ENCODE measurements around the gene SHISA9. TPM values are rescaled to one million over a fixed set of nuclear protein-coding genes. Genes with fewer than 3 reads are reported as not detected.

The SHISA9 gene
- total and polyA plus RNA-seq, 8 donors = 0.15 to 1.3 (median 0.38) TPM; not detected in 4

GRCh38 chr16:13205352-13205751, 304.0 kb downstream of the SHISA9 start:
- Histone ChIP-seq H3K9me3 (no peaks in the 10 kb centered on the region), H3K27me3 (no peaks in the 10 kb centered on the region), H3K27ac (no peak overlapping the region), H3K4me3 (no peak overlapping the region), H3K4me1 (no peaks in the 10 kb centered on the region), H3K36me3 (no peaks in the 10 kb centered on the region)
- TF ChIP-seq POLR2AphosphoS5 (IDR thresholded peaks at IDR 0.05) = no peak
- intact Hi-C loops (cut with DNase I; ENCODE audit: low total_unique reads) = no loop called here
- no peak for DNase-seq

GRCh38 chr16:13206606-13207005, 305.2 kb downstream of the SHISA9 start:
- WGBS, 5 donors = 69 to 79% (median 77%) methylated on average over 4 of the region's 4 CpGs
- Histone ChIP-seq H3K4me1 (no peaks in the 10 kb centered on the region), H3K27me3 (no peaks in the 10 kb centered on the region), H3K36me3 (no peaks in the 10 kb centered on the region), H3K4me3 (no peak overlapping the region), H3K9me3 (no peaks in the 10 kb centered on the region), H3K27ac (no peak overlapping the region)
- intact Hi-C loops (cut with DNase I; ENCODE audit: low total_unique reads) = no loop called here
- no peak for DNase-seq
- TF ChIP-seq POLR2A (IDR thresholded peaks at IDR 0.05) (no peak), CTCF (IDR thresholded peaks at IDR 0.05) (no peak), POLR2AphosphoS5 (IDR thresholded peaks at IDR 0.05) (no peak), EP300 (IDR thresholded peaks at IDR 0.05) (no peak)

- no peak overlapping the region for H3K4me3 ChIP-seq
- 80 to 91% (median 86%) methylated on average over 5 of the region's 5 CpGs for WGBS, 5 donors
- intact Hi-C loops (cut with DNase I; ENCODE audit: low total_unique reads) = no loop called here
- no peaks in the 10 kb centered on the region for H3K27me3 ChIP-seq
- H3K4me1 ChIP-seq = no peaks in the 10 kb centered on the region
- no peak overlapping the region for H3K27ac ChIP-seq
- H3K36me3 ChIP-seq = no peaks in the 10 kb centered on the region
- TF ChIP-seq POLR2AphosphoS5 (IDR thresholded peaks at IDR 0.05) = no peak
- TF ChIP-seq EP300 (IDR thresholded peaks at IDR 0.05) = no peak
- no peak for TF ChIP-seq POLR2A (IDR thresholded peaks at IDR 0.05)
- TF ChIP-seq CTCF (IDR thresholded peaks at IDR 0.05) = no peak
- no peaks in the 10 kb centered on the region for H3K9me3 ChIP-seq
- DNase-seq = no peak
These were observed 305.8 kb downstream of the SHISA9 start for GRCh38 chr16:13207151-13207550.

- no peaks in the 10 kb centered on the region for H3K4me1 ChIP-seq
- no peak overlapping the region for H3K4me3 ChIP-seq
- intact Hi-C loops (cut with DNase I; ENCODE audit: low total_unique reads) = no loop called here
- H3K27me3 ChIP-seq = no peaks in the 10 kb centered on the region
- H3K36me3 ChIP-seq = no peaks in the 10 kb centered on the region
- WGBS, 5 donors = 88 to 97% (median 93%) methylated on average over 1 of the region's 1 CpG
- DNase-seq = no peak
- no peak for TF ChIP-seq POLR2AphosphoS5 (IDR thresholded peaks at IDR 0.05)
- TF ChIP-seq POLR2A (IDR thresholded peaks at IDR 0.05) = no peak
- peaks cover 0 to 14% (median 11%) of the 10 kb centered on the region in 4 donors for H3K9me3 ChIP-seq
- H3K27ac ChIP-seq = no peak overlapping the region
These were observed 322.3 kb downstream of the SHISA9 start for GRCh38 chr16:13223666-13224065.

GRCh38 chr16:13229039-13229438, 327.6 kb downstream of the SHISA9 start:
- TF ChIP-seq POLR2AphosphoS5 (IDR thresholded peaks at IDR 0.05) = no peak
- no peak for TF ChIP-seq POLR2A (IDR thresholded peaks at IDR 0.05)
- TF ChIP-seq EP300 (IDR thresholded peaks at IDR 0.05) = no peak
- TF ChIP-seq CTCF (IDR thresholded peaks at IDR 0.05) = no peak
- Histone ChIP-seq H3K36me3 (no peaks in the 10 kb centered on the region), H3K4me1 (no peaks in the 10 kb centered on the region), H3K27ac (no peak overlapping the region), H3K9me3 (peaks cover 0 to 8% (median 8%) of the 10 kb centered on the region in 4 donors), H3K4me3 (no peak overlapping the region), H3K27me3 (no peaks in the 10 kb centered on the region)
- whole genome bisulfite sequencing, 5 donors = 65 to 74% (median 72%) methylated on average over 6 of the region's 6 CpGs
- intact Hi-C loops (cut with DNase I; ENCODE audit: low total_unique reads) = no loop called here
- no peak for DNase-seq

Data from stomach (tissue), 9 donors.